SK-N-SH treated with all-trans-retinoic acid at 6 μM for 48 hours (cell line): ENCODE results near the gene TSKU.

ENCODE experiments used
- BACH2 ChIP-seq: fragments of 250-450 bp; sonication (Bioruptor Pico); IDR thresholded peaks from 2 replicates; pipeline ENCODE4 v1.9.0; 2021; ENCODE audit warnings: mild to moderate bottlenecking, borderline replicate concordance
- CSDC2 ChIP-seq: fragments of 250-450 bp; sonication (Bioruptor Pico); IDR thresholded peaks from 2 replicates; pipeline ENCODE4 v1.5.0; 2020; ENCODE audit warnings: mild to moderate bottlenecking, moderate library complexity
- PPARA ChIP-seq: fragments of 250-450 bp; sonication (Bioruptor Pico); IDR thresholded peaks from 2 replicates; pipeline ENCODE4 v1.5.0; 2020; ENCODE audit warnings: mild to moderate bottlenecking, borderline replicate concordance
- RARB ChIP-seq: fragments of 250-450 bp; sonication (Bioruptor Pico); IDR thresholded peaks from 2 replicates; pipeline ENCODE4 v1.8.0; 2021; ENCODE audit warnings: mild to moderate bottlenecking, moderate library complexity
- TCF4 ChIP-seq: fragments of 250-450 bp; sonication (Bioruptor Pico); IDR thresholded peaks from 2 replicates; pipeline ENCODE4 v1.8.0; 2021; ENCODE audit warnings: mild to moderate bottlenecking, moderate library complexity, borderline replicate concordance
- ZFP3 ChIP-seq: fragments of 250-450 bp; sonication (Bioruptor Pico); IDR thresholded peaks from 2 replicates; pipeline ENCODE4 v1.5.0; 2020; ENCODE audit warnings: mild to moderate bottlenecking, moderate library complexity
- TF ChIP-seq, protein P1 (sequence below): fragments of 250-450 bp; sonication (Bioruptor Pico); IDR thresholded peaks from 2 replicates; pipeline ENCODE4 v1.8.0; 2020; ENCODE audit warnings: mild to moderate bottlenecking, moderate library complexity, borderline replicate concordance

DNA sequence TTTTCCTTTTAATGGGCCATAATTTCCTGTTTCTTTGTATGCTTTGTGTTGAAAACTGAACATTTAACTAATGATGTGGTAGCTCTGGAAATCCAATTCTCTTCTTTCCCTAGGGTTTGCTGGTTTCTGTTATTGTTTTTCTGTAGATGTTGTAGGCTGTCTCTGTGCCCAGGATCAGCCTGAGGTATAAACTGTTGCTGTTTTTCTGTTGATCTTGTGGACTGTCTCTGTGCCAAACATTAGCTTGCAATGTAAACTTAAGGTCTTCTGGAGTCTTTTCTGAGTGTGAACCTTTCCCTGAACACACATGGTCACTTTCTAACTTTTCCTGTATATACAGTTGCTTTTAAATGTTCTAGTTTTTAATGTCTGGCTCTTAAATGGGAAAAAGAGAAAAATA, 5.9 kb upstream of the TSKU start:
- TF ChIP-seq BACH2 (CRISPR knock-in tag) (no peak), CSDC2 (CRISPR knock-in tag) (no peak), TCF4 (CRISPR knock-in tag) (no peak), RARB (CRISPR knock-in tag) (no peak), ZFP3 (CRISPR knock-in tag) (no peak), PPARA (CRISPR knock-in tag) (no peak)
- TF ChIP-seq, protein P1, sequence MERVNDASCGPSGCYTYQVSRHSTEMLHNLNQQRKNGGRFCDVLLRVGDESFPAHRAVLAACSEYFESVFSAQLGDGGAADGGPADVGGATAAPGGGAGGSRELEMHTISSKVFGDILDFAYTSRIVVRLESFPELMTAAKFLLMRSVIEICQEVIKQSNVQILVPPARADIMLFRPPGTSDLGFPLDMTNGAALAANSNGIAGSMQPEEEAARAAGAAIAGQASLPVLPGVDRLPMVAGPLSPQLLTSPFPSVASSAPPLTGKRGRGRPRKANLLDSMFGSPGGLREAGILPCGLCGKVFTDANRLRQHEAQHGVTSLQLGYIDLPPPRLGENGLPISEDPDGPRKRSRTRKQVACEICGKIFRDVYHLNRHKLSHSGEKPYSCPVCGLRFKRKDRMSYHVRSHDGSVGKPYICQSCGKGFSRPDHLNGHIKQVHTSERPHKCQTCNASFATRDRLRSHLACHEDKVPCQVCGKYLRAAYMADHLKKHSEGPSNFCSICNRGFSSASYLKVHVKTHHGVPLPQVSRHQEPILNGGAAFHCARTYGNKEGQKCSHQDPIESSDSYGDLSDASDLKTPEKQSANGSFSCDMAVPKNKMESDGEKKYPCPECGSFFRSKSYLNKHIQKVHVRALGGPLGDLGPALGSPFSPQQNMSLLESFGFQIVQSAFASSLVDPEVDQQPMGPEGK (CRISPR knock-in tag) = no peak
